Measurements from ENCODE around the gene KCNJ11.
"Not testable (repeated sequence)": the region's sequence is repeated elsewhere in the genome, so short reads cannot be mapped to it uniquely, and the experiment has no call there.

The KCNJ11 gene

GRCh38 chr11:17388609-17389210 lies at the start of gene KCNJ11:
Gene KCNJ11, minus strand, starts transcription at chr11:17388659. Its CDS starts 568 bp downstream, at chr11:17388091.
- DNase-seq, result no peak

GRCh38 chr11:17437366-17437765 lies 48.9 kb upstream of the KCNJ11 start:
- no peak for DNase-seq

- DNase-seq, result no peak
These were observed 45.6 kb upstream of the KCNJ11 start for GRCh38 chr11:17434108-17434507.

- DNase-seq, result no peak
These were observed 43.5 kb upstream of the KCNJ11 start for GRCh38 chr11:17432002-17432401.

- DNase-seq, result no peak
These were observed 42.7 kb upstream of the KCNJ11 start for GRCh38 chr11:17431139-17431538.

GRCh38 chr11:17430616-17431015 lies 42.2 kb upstream of the KCNJ11 start:
- DNase-seq, result no peak

- DNase-seq, result no peak
These were observed 40.5 kb upstream of the KCNJ11 start for GRCh38 chr11:17428925-17429324.

GRCh38 chr11:17428261-17428660 lies 39.8 kb upstream of the KCNJ11 start:
- no peak for DNase-seq

- not testable (repeated sequence) for DNase-seq
These were observed 37.8 kb upstream of the KCNJ11 start for GRCh38 chr11:17426233-17426632.

GRCh38 chr11:17423533-17424310 lies 35.3 kb upstream of the KCNJ11 start:
- DNase-seq, result no peak

GRCh38 chr11:17421781-17422180 lies 33.3 kb upstream of the KCNJ11 start:
- DNase-seq, result no peak

- no peak for DNase-seq
These were observed 30.1 kb upstream of the KCNJ11 start for GRCh38 chr11:17418444-17419081.

- DNase-seq, result no peak
These were observed 28.0 kb upstream of the KCNJ11 start for GRCh38 chr11:17416492-17416891.

- no peak for DNase-seq
These were observed 27.2 kb upstream of the KCNJ11 start for GRCh38 chr11:17415523-17416104.

- no peak for DNase-seq
These were observed 26.5 kb upstream of the KCNJ11 start for GRCh38 chr11:17414992-17415391.

- DNase-seq, result no peak
These were observed 25.9 kb upstream of the KCNJ11 start for GRCh38 chr11:17414317-17414737.

- no peak for DNase-seq
These were observed 25.2 kb upstream of the KCNJ11 start for GRCh38 chr11:17413414-17414316.

- DNase-seq, result no peak
These were observed 24.2 kb upstream of the KCNJ11 start for GRCh38 chr11:17412488-17413180.

- DNase-seq, result no peak
These were observed 23.0 kb upstream of the KCNJ11 start for GRCh38 chr11:17411418-17411817.

GRCh38 chr11:17410606-17411379 lies 22.3 kb upstream of the KCNJ11 start:
- no peak for DNase-seq

GRCh38 chr11:17408641-17409040 lies 20.2 kb upstream of the KCNJ11 start:
- DNase-seq, result no peak
